ENCODE results near the gene MYRIP.

The MYRIP gene

DNA sequence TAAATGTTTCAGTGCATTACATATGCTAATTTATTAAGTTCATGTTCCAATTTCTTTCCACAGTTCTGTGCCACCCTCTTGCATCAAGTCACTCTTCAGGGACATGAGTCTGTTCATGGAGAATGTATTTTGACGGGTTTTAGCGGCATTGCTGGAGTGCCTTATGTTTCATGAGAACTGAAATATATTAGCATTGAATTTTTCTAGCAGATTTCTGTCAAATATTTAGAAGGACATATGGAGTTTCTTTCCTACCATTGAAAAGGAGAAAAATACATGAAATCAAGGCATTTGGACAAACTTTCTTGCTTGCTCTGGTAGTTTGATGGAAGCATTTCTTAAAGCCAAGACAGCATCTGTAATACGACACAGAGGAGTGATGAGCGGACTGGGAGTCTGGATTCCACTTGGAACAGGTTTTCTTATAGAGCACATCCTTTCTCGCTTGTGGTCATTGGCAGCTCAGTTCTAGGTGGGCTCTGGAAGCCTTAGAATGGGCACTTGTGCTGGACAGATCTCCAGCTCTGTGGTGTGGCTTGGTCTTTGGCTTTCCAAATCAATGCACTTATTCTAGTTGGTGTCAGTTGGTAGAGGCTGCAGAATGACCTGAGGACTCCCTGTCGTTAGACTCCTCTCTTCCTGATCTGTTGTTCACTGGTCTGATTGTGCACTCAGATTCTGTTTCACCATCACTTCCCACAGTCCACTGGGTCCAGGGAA, 415.5 kb downstream of the MYRIP start:
- H3K27ac ChIP-seq, result no peak overlapping the region
- TF ChIP-seq, protein P1, sequence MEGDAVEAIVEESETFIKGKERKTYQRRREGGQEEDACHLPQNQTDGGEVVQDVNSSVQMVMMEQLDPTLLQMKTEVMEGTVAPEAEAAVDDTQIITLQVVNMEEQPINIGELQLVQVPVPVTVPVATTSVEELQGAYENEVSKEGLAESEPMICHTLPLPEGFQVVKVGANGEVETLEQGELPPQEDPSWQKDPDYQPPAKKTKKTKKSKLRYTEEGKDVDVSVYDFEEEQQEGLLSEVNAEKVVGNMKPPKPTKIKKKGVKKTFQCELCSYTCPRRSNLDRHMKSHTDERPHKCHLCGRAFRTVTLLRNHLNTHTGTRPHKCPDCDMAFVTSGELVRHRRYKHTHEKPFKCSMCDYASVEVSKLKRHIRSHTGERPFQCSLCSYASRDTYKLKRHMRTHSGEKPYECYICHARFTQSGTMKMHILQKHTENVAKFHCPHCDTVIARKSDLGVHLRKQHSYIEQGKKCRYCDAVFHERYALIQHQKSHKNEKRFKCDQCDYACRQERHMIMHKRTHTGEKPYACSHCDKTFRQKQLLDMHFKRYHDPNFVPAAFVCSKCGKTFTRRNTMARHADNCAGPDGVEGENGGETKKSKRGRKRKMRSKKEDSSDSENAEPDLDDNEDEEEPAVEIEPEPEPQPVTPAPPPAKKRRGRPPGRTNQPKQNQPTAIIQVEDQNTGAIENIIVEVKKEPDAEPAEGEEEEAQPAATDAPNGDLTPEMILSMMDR (conservative IDR thresholded peaks at IDR 0.05), result no peak
- TF ChIP-seq ZFX (IDR thresholded peaks at IDR 0.05), result no peak

DNA sequence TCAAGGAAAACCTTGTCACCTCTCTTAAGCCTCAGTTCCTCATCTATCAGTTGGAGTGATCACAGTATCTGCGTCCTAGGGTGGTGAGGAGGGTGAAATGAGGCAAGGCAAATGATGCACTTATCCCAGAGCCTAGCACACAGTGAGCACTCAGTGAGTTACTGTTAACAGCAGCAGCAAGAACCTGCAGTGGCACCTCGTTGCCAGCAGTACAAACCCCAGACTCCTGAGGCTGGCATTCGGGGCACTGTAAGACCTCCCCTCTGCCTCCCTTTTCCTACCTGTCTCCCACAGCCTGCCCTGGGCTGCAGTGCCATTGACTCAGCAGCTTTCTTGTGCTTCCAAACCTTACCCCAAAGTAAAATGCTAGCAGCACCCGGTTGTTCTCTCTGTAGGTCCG, 417.2 kb downstream of the MYRIP start:
- H3K27ac ChIP-seq, result no peak overlapping the region
- TF ChIP-seq ZFX (IDR thresholded peaks at IDR 0.05), result no peak
- TF ChIP-seq, protein P1 (conservative IDR thresholded peaks at IDR 0.05), result no peak

DNA sequence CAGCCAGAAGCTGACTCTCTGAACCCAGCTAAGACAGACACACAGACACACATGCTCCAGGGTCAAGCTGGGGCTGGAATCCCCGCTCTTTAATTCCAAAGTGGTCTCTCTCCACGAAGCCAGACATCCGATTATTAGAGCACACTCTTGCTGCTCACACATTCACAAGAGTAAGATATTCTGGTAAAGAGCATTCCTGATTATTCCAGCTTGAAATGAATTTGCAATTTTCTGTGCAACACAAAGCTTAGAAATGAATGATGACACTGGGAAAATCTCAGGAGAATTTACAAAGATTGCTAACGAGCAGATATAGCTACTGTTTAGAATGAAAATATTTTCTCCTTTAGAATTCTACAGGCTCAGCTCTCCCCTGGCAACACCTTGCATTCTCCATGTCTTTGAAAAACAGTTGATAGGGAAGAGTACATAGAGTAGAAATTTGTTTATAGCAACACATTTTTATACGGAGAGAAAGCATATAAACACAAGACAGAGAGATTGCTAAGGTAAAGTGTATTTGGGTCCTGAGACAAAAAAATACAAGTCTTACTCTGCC, 419.5 kb downstream of the MYRIP start:
- TF ChIP-seq, protein P1 (conservative IDR thresholded peaks at IDR 0.05), result no peak
- H3K27ac ChIP-seq, result no peak overlapping the region

DNA sequence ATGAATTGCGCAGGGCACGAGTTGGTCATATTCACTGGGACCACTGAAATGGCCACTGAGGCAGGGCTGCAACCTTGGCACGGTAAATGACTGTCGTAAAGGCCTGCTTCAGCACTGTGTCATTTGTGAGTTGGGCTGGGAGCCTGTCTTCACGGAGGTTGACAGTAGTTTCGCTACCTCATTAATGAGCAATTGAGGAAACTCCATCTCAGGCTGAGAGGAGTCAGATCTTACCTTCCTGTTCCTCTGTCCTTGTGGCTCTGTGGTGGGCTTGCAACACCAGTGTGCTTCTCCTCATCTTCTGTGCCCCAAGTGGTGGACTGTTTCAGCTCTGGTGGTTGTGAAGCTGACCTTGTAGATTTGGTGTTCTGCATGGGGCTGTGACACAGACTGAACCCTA, 420.0 kb downstream of the MYRIP start:
- TF ChIP-seq, protein P1 (conservative IDR thresholded peaks at IDR 0.05), result no peak
- TF ChIP-seq ZFX (IDR thresholded peaks at IDR 0.05), result no peak
- H3K27ac ChIP-seq, result no peak overlapping the region; the same call in 1 of the 2 replicates

DNA sequence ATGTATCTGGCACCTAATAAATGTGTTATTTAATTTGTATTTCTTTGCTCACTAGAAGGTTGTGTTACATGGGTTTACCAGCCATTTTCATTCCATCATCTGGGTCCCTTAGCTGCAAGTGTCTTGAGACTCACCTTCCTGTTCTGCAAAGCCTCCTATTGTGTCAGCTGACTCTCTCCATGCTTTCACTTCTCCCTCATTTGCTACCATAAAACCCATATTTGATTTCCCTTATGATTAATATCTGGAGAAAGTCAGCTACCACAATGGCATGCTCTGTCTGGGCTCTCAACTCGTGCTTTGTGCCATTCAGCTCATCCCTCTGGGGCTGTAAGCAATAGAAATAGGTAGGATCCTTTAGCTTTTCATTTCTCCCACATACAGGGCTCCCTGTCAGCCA, 420.6 kb downstream of the MYRIP start:
- no peak overlapping the region; the same call in 1 of the 2 replicates for H3K27ac ChIP-seq
- TF ChIP-seq ZFX (IDR thresholded peaks at IDR 0.05), result no peak
- TF ChIP-seq, protein P1 (conservative IDR thresholded peaks at IDR 0.05), result no peak

DNA sequence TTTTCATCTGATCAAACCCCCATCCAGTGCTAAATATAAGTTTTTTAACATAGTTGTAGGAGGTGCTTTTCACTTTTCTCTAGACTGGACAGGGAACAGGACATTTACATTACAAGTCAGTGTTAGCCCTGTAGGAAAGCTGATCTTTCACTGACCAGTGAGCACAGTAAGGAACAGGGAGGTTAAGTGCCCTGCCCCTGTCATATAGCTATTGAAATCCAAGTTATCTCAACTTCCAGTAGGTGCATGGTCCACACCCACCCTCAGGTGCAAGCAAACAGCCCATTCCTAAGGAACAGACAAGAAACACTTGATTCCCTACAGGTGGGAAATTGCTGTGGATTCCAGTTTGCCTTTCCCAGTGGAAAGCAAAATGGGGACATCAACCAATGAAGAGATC, 421.0 kb downstream of the MYRIP start:
- no peak for TF ChIP-seq ZFX (IDR thresholded peaks at IDR 0.05)
- H3K27ac ChIP-seq, result peak overlapping the region; percentile 66

DNA sequence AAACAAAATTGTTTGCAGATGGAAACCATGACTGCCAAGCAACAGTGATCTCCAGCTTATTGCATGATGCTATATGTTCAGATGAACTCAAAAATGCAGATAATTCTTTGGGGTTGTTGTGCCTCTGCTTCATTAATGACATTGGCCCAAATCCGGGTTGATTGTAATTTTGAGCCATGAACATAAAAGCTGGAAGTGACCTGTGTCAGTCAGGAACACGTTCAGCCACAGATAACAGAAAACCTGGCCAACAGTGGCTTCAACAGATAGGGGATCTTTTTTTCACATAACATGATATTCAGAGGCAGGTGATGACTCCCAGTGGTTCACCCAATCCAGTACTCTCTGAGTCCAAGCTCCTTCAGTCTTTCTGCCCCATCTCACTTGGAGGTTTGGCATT, 423.2 kb downstream of the MYRIP start:
- H3K27ac ChIP-seq, result no peak overlapping the region
- TF ChIP-seq, protein P1 (conservative IDR thresholded peaks at IDR 0.05), result no peak

DNA sequence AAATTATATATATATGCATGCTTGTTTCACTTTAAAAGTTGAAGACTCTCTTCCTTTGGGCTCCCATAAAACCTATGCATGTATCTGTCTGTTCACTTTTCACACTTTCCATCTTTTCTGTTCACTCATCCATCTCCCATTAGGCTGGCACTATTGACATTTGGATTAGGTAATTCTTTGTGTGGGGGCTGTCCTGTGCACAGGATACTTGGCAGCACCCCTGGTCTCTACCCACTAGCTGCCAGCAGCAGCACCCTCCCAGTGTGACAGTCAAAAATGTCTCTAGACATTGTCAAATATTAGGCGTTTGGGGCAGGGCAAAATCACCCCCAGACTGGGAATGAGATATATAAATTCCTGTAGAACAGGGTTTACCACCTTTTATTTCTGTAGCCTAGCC, 427.8 kb downstream of the MYRIP start:
- no peak overlapping the region for H3K27ac ChIP-seq
- TF ChIP-seq, protein P1 (conservative IDR thresholded peaks at IDR 0.05), result no peak
- no peak for TF ChIP-seq ZFX (IDR thresholded peaks at IDR 0.05)

Measured in C4-2B (cell line).